ENCODE data around the gene AGFG1.

The AGFG1 gene

DNA sequence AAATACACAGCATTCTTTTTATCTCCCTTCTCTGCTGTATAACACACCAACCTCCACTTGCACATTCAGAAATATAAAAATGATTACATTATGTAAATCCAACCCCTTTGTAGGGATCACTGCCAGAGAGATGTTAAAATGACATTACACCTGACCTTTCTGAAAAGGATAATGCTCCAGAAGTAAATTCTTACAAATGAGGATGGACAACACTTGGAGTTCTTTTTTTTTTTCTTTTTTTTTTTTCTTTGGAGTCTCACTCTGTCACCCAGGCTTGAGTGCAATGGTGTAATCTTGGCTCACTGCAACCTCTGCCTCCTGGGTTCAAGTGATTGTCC is 20.3 kb upstream of the AGFG1 start:
- TF ChIP-seq, protein P1, sequence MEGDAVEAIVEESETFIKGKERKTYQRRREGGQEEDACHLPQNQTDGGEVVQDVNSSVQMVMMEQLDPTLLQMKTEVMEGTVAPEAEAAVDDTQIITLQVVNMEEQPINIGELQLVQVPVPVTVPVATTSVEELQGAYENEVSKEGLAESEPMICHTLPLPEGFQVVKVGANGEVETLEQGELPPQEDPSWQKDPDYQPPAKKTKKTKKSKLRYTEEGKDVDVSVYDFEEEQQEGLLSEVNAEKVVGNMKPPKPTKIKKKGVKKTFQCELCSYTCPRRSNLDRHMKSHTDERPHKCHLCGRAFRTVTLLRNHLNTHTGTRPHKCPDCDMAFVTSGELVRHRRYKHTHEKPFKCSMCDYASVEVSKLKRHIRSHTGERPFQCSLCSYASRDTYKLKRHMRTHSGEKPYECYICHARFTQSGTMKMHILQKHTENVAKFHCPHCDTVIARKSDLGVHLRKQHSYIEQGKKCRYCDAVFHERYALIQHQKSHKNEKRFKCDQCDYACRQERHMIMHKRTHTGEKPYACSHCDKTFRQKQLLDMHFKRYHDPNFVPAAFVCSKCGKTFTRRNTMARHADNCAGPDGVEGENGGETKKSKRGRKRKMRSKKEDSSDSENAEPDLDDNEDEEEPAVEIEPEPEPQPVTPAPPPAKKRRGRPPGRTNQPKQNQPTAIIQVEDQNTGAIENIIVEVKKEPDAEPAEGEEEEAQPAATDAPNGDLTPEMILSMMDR (IDR thresholded peaks at IDR 0.05; ENCODE audit: control extremely low read depth, extremely low read depth, low read depth, missing control alignments) = no peak
- no peak for DNase-seq (ENCODE audit: extremely low spot score)
- ChIA-PET POLR2A (no interaction called here), CTCF (no interaction called here)

DNA sequence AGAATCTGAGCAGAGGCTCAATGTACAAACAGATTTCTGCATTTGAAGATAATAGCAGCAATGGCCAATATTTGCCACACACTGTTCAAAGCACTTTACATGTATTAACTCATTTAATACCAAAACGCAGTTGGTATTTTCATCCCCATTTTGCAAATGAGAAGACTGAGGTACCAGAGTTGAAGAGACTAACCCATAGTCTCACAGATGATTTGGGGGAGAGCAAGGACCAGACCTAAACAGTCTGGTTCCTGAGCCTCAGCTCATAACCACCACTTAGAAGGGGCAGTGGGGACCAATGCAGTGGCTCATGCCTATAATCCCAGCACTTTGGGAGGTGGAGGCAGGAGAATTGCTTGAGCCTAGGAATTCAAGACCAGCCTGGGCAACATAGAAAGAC is 18.1 kb upstream of the AGFG1 start:
- no peak for DNase-seq (ENCODE audit: extremely low spot score)
- ChIA-PET CTCF (interaction anchor here (1.6 to 1.7 kb wide), 2 partner anchors 11 to 17 kb away, joined by 3 to 6 read pairs; no protein-coding TSS in a partner anchor), POLR2A (no interaction called here)
- TF ChIP-seq, protein P1 (IDR thresholded peaks at IDR 0.05; ENCODE audit: control extremely low read depth, extremely low read depth, low read depth, missing control alignments) = no peak

DNA sequence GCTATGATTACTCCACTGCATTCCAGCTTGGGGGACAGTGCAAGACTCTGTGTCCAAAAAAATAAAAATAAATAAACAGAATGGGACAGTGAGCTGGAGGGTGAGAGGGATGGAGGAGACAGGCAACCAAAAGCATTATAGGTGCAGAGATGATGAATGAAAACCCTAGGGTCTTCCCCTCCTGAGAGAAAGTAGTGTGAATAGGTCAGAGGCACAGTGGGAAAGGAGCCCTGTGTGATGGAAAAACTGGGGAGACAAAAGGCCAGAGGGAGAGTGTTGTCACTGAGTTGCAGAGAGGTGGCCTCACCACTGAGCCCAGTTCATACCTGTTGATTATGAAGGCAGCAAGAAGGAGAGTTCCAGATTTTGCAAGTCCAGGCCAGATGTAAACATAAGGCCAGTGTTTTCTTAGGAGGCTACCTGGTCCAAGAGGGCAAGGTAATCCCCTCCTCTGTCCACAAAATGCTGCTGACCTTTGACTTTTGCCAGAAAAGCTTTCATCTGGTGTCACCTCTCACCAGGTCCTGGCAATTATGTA is 17.6 kb upstream of the AGFG1 start:
- ChIA-PET CTCF (interaction anchor here (1.6 to 1.7 kb wide), 2 partner anchors 10 to 17 kb away, joined by 3 to 6 read pairs; no protein-coding TSS in a partner anchor), POLR2A (no interaction called here)
- DNase-seq (ENCODE audit: extremely low spot score) = no peak
- TF ChIP-seq, protein P1 (IDR thresholded peaks at IDR 0.05; ENCODE audit: control extremely low read depth, extremely low read depth, low read depth, missing control alignments) = no peak

DNA sequence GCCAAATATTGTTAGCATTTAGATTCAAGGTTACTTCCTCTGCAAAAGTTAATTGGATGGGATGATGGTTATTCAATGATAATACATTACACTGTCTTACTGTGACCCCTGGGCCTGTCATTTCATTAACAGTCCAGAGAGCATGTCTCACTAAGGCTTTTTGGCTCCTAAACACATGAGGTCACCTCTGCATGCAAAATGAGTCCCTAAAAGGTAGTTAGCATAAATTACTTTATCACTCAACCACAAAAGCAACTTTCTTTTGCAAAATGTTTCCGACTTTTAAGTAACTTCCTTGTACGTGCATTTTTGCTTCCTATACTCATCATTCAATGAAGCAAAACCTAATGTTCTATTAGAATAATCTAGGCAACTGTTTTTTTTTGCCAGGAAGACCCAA is 16.8 kb upstream of the AGFG1 start:
- CTCF ChIA-PET = interaction anchor here (1.7 kb wide), 1 partner anchor 16 kb away, joined by 3 read pairs; no protein-coding TSS in a partner anchor
- TF ChIP-seq, protein P1 (IDR thresholded peaks at IDR 0.05; ENCODE audit: control extremely low read depth, extremely low read depth, low read depth, missing control alignments) = no peak
- DNase-seq (ENCODE audit: extremely low spot score) = no peak
- POLR2A ChIA-PET = no interaction called here

DNA sequence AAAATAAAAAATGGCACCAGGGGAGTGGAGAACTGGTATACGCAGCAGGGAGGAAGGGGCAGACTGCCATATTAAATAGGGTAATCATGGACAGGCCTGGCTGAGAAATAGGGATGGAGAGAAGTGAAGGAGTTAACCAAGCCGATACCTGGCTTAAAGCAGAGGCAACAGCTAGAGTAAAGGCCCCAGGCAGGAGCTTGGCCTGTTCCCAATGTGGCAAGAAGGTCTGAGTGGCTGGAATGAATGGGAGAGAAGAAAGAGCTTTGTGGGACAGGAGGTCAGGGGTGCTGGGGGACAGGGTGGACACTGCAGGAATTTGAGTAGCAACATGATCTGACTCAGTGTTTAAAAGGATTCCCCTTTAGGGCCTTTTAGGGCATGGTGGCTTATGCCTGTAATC is 15.9 kb upstream of the AGFG1 start:
- CTCF ChIA-PET = interaction anchor here (1.1 to 1.3 kb wide), 2 partner anchors 12 to 24 kb away, joined by 3 read pairs; no protein-coding TSS in a partner anchor
- no peak for DNase-seq (ENCODE audit: extremely low spot score)
- TF ChIP-seq, protein P1 (IDR thresholded peaks at IDR 0.05; ENCODE audit: control extremely low read depth, extremely low read depth, low read depth, missing control alignments) = no peak
- POLR2A ChIA-PET = no interaction called here

DNA sequence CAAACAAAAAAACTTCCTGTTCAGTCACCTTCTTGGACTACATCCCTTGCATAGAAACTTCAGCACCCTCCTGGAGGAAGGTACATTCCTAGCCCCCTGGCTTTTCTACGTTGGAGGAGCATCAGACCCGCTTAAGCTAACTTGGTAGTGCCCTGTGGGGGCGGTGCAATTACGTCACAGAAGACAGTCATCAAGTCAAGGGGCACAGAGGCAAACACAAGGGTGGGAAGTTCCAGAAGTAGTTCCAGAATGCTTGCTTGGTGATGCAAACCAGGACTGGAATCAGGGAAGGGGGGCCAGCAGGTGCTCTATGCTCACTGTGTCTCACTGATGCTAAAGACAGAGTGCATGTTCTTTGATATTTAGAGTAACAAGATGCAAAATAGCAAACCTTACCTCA is 15.2 kb upstream of the AGFG1 start:
- CTCF ChIA-PET = interaction anchor here (1.0 to 1.3 kb wide), 3 partner anchors 13 to 23 kb away, joined by 3 read pairs; no protein-coding TSS in a partner anchor
- POLR2A ChIA-PET = no interaction called here
- DNase-seq (ENCODE audit: extremely low spot score) = no peak
- TF ChIP-seq, protein P1 (IDR thresholded peaks at IDR 0.05; ENCODE audit: control extremely low read depth, extremely low read depth, low read depth, missing control alignments) = no peak

Measured in GM10248 (cell line).